HG03066 (cell line): ENCODE measurements around the gene PGLYRP4.

ENCODE experiments used
- ATAC-seq: cut with Tn5 transposase; IDR thresholded peaks from one replicate; pipeline ENCODE4 v1.9.1; 2021; ENCODE audit warnings: low read depth; ENCODE audit not compliant: unreplicated experiment

Gene PGLYRP4

DNA sequence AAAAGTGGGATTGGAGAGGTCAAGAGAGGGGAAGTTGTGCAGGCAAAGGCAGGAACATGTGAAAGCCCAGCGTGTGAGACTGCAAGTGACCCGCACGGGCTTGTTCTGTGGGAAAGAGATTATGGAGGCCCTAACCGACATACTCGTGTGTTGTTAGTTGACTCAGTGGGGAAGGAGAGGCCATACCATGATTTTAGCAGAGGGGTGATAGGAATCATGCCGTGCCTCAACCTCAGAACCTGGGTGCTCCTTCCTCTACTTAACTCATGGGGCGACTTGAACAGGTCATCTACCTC is 55.2 kb downstream of the PGLYRP4 start:
- ATAC-seq, result no peak

DNA sequence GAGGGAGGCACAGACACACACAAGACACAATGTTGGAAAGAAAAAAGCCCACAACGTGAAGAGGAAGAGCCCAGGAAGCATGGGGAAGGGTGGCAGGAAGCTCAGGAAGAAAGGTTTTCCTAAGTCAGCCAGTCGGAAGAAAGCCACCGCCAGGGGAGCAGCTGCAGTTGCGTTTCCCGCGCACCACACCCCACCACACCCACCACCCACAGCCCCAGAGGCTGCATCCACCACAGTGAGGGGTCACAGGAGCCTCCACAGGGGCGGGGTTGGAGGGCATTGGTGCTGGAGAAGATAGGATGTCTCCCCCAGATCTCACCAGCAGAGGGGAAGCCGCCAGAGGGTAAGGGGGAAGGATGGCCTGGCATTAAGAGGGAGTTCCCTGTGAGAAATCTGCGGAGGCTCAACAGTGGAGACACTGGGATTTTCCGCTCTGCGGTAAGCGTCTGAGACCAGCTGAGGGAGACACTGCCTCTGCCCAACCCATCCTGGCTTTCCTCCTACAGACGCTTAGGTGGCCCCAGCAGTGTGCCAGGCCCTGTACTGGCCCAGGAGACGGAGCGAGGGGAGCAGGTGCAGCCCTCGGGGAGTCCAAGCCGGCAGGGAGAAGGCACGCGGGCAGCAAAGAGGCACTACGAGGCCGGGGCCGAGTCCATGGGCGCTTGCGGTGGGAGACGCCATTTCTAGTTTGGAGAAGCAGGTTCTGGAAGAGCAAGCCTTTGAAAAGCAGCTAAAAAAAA is 55.7 kb downstream of the PGLYRP4 start:
- no peak for ATAC-seq

DNA sequence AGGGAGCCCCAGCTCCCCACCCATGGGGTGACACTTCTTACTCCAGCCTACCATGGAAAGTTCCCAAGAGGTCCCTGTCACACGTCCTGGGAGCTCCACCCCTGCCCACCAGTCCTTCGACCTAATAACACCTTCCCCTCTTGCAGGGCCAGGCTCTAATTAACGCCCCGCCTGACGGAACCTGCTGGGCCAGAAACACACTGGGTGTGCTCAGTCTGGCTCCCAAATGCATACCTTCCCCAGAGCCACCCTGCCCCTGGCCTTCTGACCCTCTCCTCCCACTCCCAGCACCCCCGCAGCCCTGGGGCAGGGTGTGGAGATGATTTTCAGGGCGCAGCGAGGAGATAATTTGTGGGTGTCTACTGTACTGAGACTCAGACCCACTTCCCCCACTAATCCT is 56.5 kb downstream of the PGLYRP4 start:
- no peak for ATAC-seq

DNA sequence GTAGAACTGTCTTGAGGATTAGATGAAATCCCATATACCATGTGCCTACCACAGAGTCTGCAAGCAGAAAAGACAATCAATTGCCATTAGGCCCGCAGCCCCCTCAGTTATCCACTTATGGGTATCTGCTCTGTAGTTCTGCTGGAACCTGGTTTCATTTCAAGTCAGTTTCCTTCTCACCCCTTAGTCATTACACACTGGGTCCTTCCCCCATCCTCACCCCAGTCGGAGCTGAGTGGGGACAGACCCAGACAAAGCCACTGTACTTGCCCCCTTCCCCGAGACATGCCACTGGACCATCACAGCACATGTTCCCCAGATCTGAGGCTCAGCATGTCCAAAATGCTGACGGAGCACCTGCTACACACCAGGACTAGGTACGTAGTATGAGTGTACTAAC is 57.1 kb downstream of the PGLYRP4 start:
- ATAC-seq, result no peak

DNA sequence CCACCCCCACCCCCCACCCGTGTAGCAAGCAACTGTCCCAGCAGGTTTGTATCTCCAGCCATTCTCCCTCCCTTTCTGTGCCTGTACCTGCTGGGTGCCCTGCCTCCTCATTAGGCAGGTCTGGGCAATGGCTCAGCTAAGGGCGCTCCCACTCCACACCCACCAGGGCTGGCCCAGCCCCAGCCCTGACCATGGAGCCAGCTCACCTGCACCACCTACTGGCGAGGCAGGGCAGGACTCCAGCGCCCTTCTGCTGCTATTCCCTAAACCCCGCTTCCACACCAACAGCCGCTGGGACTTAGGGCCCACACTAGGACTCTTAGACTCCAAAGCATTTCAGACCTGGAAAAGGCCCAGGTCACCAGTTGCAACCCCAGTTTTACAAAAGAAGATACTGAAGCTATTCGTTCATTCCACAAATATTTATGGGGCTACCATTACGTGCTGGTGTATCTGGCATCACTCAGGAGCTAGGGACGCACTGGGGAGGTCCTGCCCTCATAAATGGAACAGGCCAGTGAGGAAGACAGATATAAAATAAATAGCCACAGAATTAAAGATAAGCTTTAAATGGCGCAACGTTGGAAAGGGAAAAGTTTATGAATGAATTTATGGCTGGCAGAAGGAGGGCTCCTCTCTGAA is 59.9 kb downstream of the PGLYRP4 start:
- ATAC-seq, result no peak
